ENCODE data around the gene DAB2IP.

The DAB2IP gene

GRCh38 chr9:121815546-121816448 is 164.4 kb downstream of the DAB2IP start:
- DNase-seq (ENCODE audit: low spot score), result no peak
- in situ Hi-C loops (cut with MboI; ENCODE audit: low pct_unique_long_range_greater_than_20kb, low sequenced_read_pairs, unreplicated experiment), result no loop called here
- TF ChIP-seq CTCF (IDR thresholded peaks at IDR 0.05; ENCODE audit: extremely low read depth, insufficient read depth, missing control alignments), result no peak

- DNase-seq (ENCODE audit: low spot score), result no peak
- TF ChIP-seq CTCF (IDR thresholded peaks at IDR 0.05; ENCODE audit: extremely low read depth, insufficient read depth, missing control alignments), result no peak
- in situ Hi-C loops (cut with MboI; ENCODE audit: low pct_unique_long_range_greater_than_20kb, low sequenced_read_pairs, unreplicated experiment), result no loop called here
Measured at GRCh38 chr9:121816449-121816817, 165.0 kb downstream of the DAB2IP start.

GRCh38 chr9:121816845-121817450 is 165.5 kb downstream of the DAB2IP start:
- no peak for DNase-seq (ENCODE audit: low spot score)
- in situ Hi-C loops (cut with MboI; ENCODE audit: low pct_unique_long_range_greater_than_20kb, low sequenced_read_pairs, unreplicated experiment), result no loop called here
- no peak for TF ChIP-seq CTCF (IDR thresholded peaks at IDR 0.05; ENCODE audit: extremely low read depth, insufficient read depth, missing control alignments)

- in situ Hi-C loops (cut with MboI; ENCODE audit: low pct_unique_long_range_greater_than_20kb, low sequenced_read_pairs, unreplicated experiment), result no loop called here
- TF ChIP-seq CTCF (IDR thresholded peaks at IDR 0.05; ENCODE audit: extremely low read depth, insufficient read depth, missing control alignments), result no peak
- no peak for DNase-seq (ENCODE audit: low spot score)
Measured at GRCh38 chr9:121817476-121817875, 166.0 kb downstream of the DAB2IP start.

- in situ Hi-C loops (cut with MboI; ENCODE audit: low pct_unique_long_range_greater_than_20kb, low sequenced_read_pairs, unreplicated experiment), result no loop called here
- no peak for DNase-seq (ENCODE audit: low spot score)
- no peak for TF ChIP-seq CTCF (IDR thresholded peaks at IDR 0.05; ENCODE audit: extremely low read depth, insufficient read depth, missing control alignments)
Measured at GRCh38 chr9:121818016-121818661, 166.7 kb downstream of the DAB2IP start.

- no peak for TF ChIP-seq CTCF (IDR thresholded peaks at IDR 0.05; ENCODE audit: extremely low read depth, insufficient read depth, missing control alignments)
- no peak for DNase-seq (ENCODE audit: low spot score)
- in situ Hi-C loops (cut with MboI; ENCODE audit: low pct_unique_long_range_greater_than_20kb, low sequenced_read_pairs, unreplicated experiment), result no loop called here
Measured at GRCh38 chr9:121818841-121819427, 167.5 kb downstream of the DAB2IP start.

Measured in GM13977 (cell line).